ENCODE measurements around the gene SPATC1L.

- TF ChIP-seq HOXD13 (CRISPR knock-in tag; IDR thresholded peaks at IDR 0.05; ENCODE audit: borderline replicate concordance): no peak
- TF ChIP-seq, protein P1, sequence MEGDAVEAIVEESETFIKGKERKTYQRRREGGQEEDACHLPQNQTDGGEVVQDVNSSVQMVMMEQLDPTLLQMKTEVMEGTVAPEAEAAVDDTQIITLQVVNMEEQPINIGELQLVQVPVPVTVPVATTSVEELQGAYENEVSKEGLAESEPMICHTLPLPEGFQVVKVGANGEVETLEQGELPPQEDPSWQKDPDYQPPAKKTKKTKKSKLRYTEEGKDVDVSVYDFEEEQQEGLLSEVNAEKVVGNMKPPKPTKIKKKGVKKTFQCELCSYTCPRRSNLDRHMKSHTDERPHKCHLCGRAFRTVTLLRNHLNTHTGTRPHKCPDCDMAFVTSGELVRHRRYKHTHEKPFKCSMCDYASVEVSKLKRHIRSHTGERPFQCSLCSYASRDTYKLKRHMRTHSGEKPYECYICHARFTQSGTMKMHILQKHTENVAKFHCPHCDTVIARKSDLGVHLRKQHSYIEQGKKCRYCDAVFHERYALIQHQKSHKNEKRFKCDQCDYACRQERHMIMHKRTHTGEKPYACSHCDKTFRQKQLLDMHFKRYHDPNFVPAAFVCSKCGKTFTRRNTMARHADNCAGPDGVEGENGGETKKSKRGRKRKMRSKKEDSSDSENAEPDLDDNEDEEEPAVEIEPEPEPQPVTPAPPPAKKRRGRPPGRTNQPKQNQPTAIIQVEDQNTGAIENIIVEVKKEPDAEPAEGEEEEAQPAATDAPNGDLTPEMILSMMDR (tag by site-specific recombination; IDR thresholded peaks at IDR 0.05): no peak
These were observed 10.7 kb downstream of the SPATC1L start for GRCh38 chr21:46173573-46173972.

Data from HEK293 (cell line).